H1 (cell line): Measurements from ENCODE around the gene PXN. TPM values are rescaled to one million over a fixed set of nuclear protein-coding genes. Genes with fewer than 3 reads are reported as not detected.

Experiments used
- CTCF ChIA-PET: fragments of 300-600 bp; sonication (Branson Sonifier 250); formaldehyde crosslinking; loops from one replicate; lab custom pipeline; 2021; ENCODE audit not compliant: partially characterized antibody; lab: Charles Lee
- POLR2A ChIA-PET: fragments of 300-600 bp; sonication (Branson Sonifier 250); formaldehyde crosslinking; loops from one replicate; lab custom pipeline; 2021; ENCODE audit warnings: inconsistent platforms; ENCODE audit not compliant: partially characterized antibody; lab: Charles Lee
- DNase-seq, 2 experiments: peaks; one replicate each; pipeline versions ENCODE4 v3.0.0 to v3.0.0-alpha.2; 2010 to 2022; ENCODE audit warnings: low spot score in 2 of 2, low read depth in 1 of 2, mixed read lengths in 1 of 2
- FAIRE-seq: peaks from 2 replicates; lab custom pipeline; 2011; peaks lifted over from hg19 to GRCh38; lab: Jason Lieb, UNC
- H2AFZ ChIP-seq: 2 replicates; pipeline ENCODE4 v1.8.1; 2012; ENCODE audit warnings: low read length, inconsistent platforms
- H2AK5ac ChIP-seq: 2 replicates; pipeline ENCODE4 v1.6.1; 2013; ENCODE audit warnings: low read depth, low read length
- H2BK120ac ChIP-seq: replicated peaks from 2 replicates; pipeline ENCODE3; 2013; ENCODE audit warnings: low read depth, low read length, inconsistent platforms
- H2BK12ac ChIP-seq: 2 replicates; pipeline ENCODE4 v1.6.1; 2013; ENCODE audit warnings: low read depth, low read length
- H2BK15ac ChIP-seq: 2 replicates; pipeline ENCODE4 v1.6.1; 2013; ENCODE audit warnings: low read length
- H2BK20ac ChIP-seq: 2 replicates; pipeline ENCODE4 v1.6.1; 2013; ENCODE audit warnings: low read length
- H2BK5ac ChIP-seq: 2 replicates; pipeline ENCODE4 v1.6.1; 2013; ENCODE audit warnings: low read depth, low read length
- H3K14ac ChIP-seq: 2 replicates; pipeline ENCODE4 v1.6.1; 2013; ENCODE audit warnings: inconsistent platforms; ENCODE audit not compliant: insufficient read length
- H3K18ac ChIP-seq: 2 replicates; pipeline ENCODE4 v1.6.1; 2013; ENCODE audit warnings: low read length; ENCODE audit errors: extremely low read depth
- H3K23ac ChIP-seq: 2 replicates; pipeline ENCODE4 v1.6.1; 2013; ENCODE audit warnings: inconsistent platforms; ENCODE audit not compliant: insufficient read length
- H3K23me2 ChIP-seq: 2 replicates; pipeline ENCODE4 v1.6.1; 2013; ENCODE audit warnings: low read depth, low read length
- H3K27ac ChIP-seq: 2 replicates; pipeline ENCODE4 v1.6.1; 2011; ENCODE audit warnings: low read depth, low read length, inconsistent platforms
- H3K27me3 ChIP-seq, 4 experiments: replicated peaks in 1 of 4; 1 replicate in 1 of 4; 2 replicates in 3 of 4; pipeline versions ENCODE4 v1.6.1 to v1.8.1; 2011 to 2013; ENCODE audit warnings: low read length in 3 of 4, mild to moderate bottlenecking in 3 of 4, inconsistent platforms in 2 of 4, mixed read lengths in 2 of 4, moderate library complexity in 1 of 4; ENCODE audit not compliant: control insufficient read depth in 3 of 4, insufficient read depth in 3 of 4; ENCODE audit errors: extremely low read depth in 1 of 4
- H3K36me3 ChIP-seq, 4 experiments: 2 replicates each; pipeline versions ENCODE4 v1.6.1 to v1.8.1; 2011 to 2013; ENCODE audit warnings: mild to moderate bottlenecking in 4 of 4, low read length in 3 of 4, moderate library complexity in 2 of 4, control low read depth in 1 of 4, inconsistent platforms in 1 of 4; ENCODE audit not compliant: insufficient read depth in 4 of 4, control insufficient read depth in 2 of 4
- H3K4ac ChIP-seq: replicated peaks from 2 replicates; pipeline ENCODE3; 2013; ENCODE audit warnings: low read length, low read depth, mixed read lengths, inconsistent platforms; ENCODE audit not compliant: insufficient read length
- H3K4me1 ChIP-seq, 4 experiments: replicated peaks in 1 of 4; 1 replicate in 1 of 4; 2 replicates in 3 of 4; pipeline versions ENCODE4 v1.6.1 to v1.8.1; 2011 to 2013; ENCODE audit warnings: low read length in 3 of 4, inconsistent platforms in 2 of 4, mixed read lengths in 1 of 4; ENCODE audit not compliant: insufficient read depth in 4 of 4, control insufficient read depth in 3 of 4
- H3K4me2 ChIP-seq, 2 experiments: 2 replicates each; pipeline versions ENCODE4 v1.6.1 to v1.8.1; 2011 to 2013; ENCODE audit warnings: low read depth in 2 of 2, low read length in 2 of 2, control low read depth in 1 of 2, inconsistent platforms in 1 of 2, mild to moderate bottlenecking in 1 of 2; ENCODE audit not compliant: insufficient read depth in 1 of 2
- H3K4me3 ChIP-seq, 4 experiments: fragments of 200-600, 300-600 bp in 1 of 4; sonication (generic), shearing (Covaris generic), sonication (Bioruptor Twin) in 1 of 4; 2 replicates each; pipeline versions ENCODE4 v1.5.1 to v1.8.1; 2011 to 2016; ENCODE audit warnings: low read length in 4 of 4, low read depth in 3 of 4, control low read depth in 2 of 4, inconsistent platforms in 2 of 4, mild to moderate bottlenecking in 2 of 4, mixed read lengths in 1 of 4, moderate library complexity in 1 of 4; ENCODE audit not compliant: insufficient read depth in 2 of 4; ENCODE audit errors: extremely low read depth in 1 of 4
- H3K56ac ChIP-seq: replicated peaks from 2 replicates; pipeline ENCODE3; 2013; ENCODE audit warnings: low read depth, mild to moderate bottlenecking, mixed read lengths, low read length, inconsistent platforms; ENCODE audit not compliant: insufficient read length
- H3K79me1 ChIP-seq: 2 replicates; pipeline ENCODE4 v1.6.1; 2013; ENCODE audit warnings: low read depth, low read length, control low read depth
- H3K79me2 ChIP-seq, 2 experiments: 2 replicates each; pipeline versions ENCODE4 v1.6.1 to v1.8.1; 2012 to 2013; ENCODE audit warnings: low read length in 2 of 2, mild to moderate bottlenecking in 2 of 2, inconsistent platforms in 1 of 2; ENCODE audit not compliant: insufficient read depth in 2 of 2, control insufficient read depth in 1 of 2
- H3K9ac ChIP-seq, 4 experiments: replicated peaks in 1 of 4; 1 replicate in 1 of 4; 2 replicates in 3 of 4; pipeline versions ENCODE4 v1.6.1 to v1.8.1; 2011 to 2013; ENCODE audit warnings: low read depth in 3 of 4, low read length in 3 of 4, control low read depth in 2 of 4, mild to moderate bottlenecking in 2 of 4, moderate library complexity in 2 of 4, inconsistent platforms in 1 of 4; ENCODE audit errors: extremely low read depth in 1 of 4
- H3K9me3 ChIP-seq, 2 experiments: 2 replicates each; pipeline versions ENCODE4 v1.6.1 to v1.8.1; 2012 to 2013; ENCODE audit warnings: mild to moderate bottlenecking in 2 of 2, moderate library complexity in 2 of 2, control low read depth in 1 of 2, inconsistent platforms in 1 of 2, low read depth in 1 of 2, low read length in 1 of 2, mixed read lengths in 1 of 2; ENCODE audit not compliant: insufficient read depth in 2 of 2
- H4K20me1 ChIP-seq, 2 experiments: replicated peaks in 1 of 2; 2 replicates each; pipeline versions ENCODE3 to v1.8.1; 2011 to 2013; ENCODE audit warnings: inconsistent platforms in 2 of 2, low read length in 2 of 2, mild to moderate bottlenecking in 1 of 2; ENCODE audit not compliant: insufficient read depth in 2 of 2, control insufficient read depth in 1 of 2
- H4K5ac ChIP-seq: 2 replicates; pipeline ENCODE4 v1.6.1; 2013; ENCODE audit warnings: low read length, low read depth, mixed read lengths, inconsistent platforms; ENCODE audit not compliant: insufficient read length
- H4K8ac ChIP-seq: 2 replicates; pipeline ENCODE4 v1.8.0; 2013; ENCODE audit warnings: mild to moderate bottlenecking, moderate library complexity, low read length, inconsistent platforms; ENCODE audit not compliant: insufficient read depth; ENCODE audit errors: extremely low read depth
- H4K91ac ChIP-seq: replicated peaks from 2 replicates; pipeline ENCODE3; 2013; ENCODE audit warnings: low read length, mixed read lengths, inconsistent platforms; ENCODE audit not compliant: insufficient read length
- BCL11A ChIP-seq, 2 experiments: IDR thresholded peaks; one replicate each; pipeline ENCODE4 v1.6.1; 2011; ENCODE audit warnings: low read depth in 2 of 2, low read length in 2 of 2, mild to moderate bottlenecking in 2 of 2
- CEBPB ChIP-seq: IDR thresholded peaks from 2 replicates; pipeline ENCODE4 v1.6.1; 2012; ENCODE audit warnings: low read depth, low read length
- E2F6 ChIP-seq: IDR thresholded peaks from 2 replicates; pipeline ENCODE4 v1.6.1; 2012; ENCODE audit warnings: inconsistent platforms
- EZH2 ChIP-seq: fragments of 200-600 bp; sonication (generic); IDR thresholded peaks from 2 replicates; pipeline ENCODE4 v1.7.1; 2012; ENCODE audit warnings: low read depth, mild to moderate bottlenecking, moderate library complexity, low read length, inconsistent platforms; ENCODE audit not compliant: severe bottlenecking
- GABPA ChIP-seq: IDR thresholded peaks from 2 replicates; pipeline ENCODE4 v1.6.1; 2011; ENCODE audit warnings: mild to moderate bottlenecking, low read length, moderate library complexity, borderline replicate concordance; ENCODE audit not compliant: insufficient read depth
- KDM5A ChIP-seq: fragments of 200-600 bp; IDR thresholded peaks from 2 replicates; pipeline ENCODE4 v1.7.1; 2012; ENCODE audit warnings: mild to moderate bottlenecking, low read length, inconsistent platforms, mixed read lengths
- RBBP5 ChIP-seq: IDR thresholded peaks from 2 replicates; pipeline ENCODE4 v1.7.1; 2012; ENCODE audit warnings: low read depth, mild to moderate bottlenecking, inconsistent platforms, low read length, moderate library complexity, borderline replicate concordance
- RFX5 ChIP-seq: IDR thresholded peaks from 2 replicates; pipeline ENCODE4 v1.6.1; 2011; ENCODE audit warnings: low read depth, low read length, improper control_type of control experiment, borderline replicate concordance
- RNF2 ChIP-seq: fragments of 200-900, 300-1000 bp; sonication (generic); IDR thresholded peaks from 2 replicates; pipeline ENCODE4 v1.7.1; 2016; ENCODE audit warnings: borderline replicate concordance, low read depth, mild to moderate bottlenecking, antibody characterized with exemption, low read length; ENCODE audit not compliant: poor library complexity, severe bottlenecking; ENCODE audit errors: missing control alignments
- SP1 ChIP-seq: IDR thresholded peaks from 2 replicates; pipeline ENCODE4 v1.6.1; 2011; ENCODE audit warnings: low read depth, low read length
- SRF ChIP-seq: IDR thresholded peaks from 2 replicates; pipeline ENCODE4 v1.6.1; 2011; ENCODE audit warnings: mild to moderate bottlenecking, low read depth, low read length, moderate library complexity
- USF2 ChIP-seq: IDR thresholded peaks from 2 replicates; pipeline ENCODE4 v1.6.1; 2011; ENCODE audit warnings: low read length, improper control_type of control experiment
- WGBS, 2 experiments: shearing (Covaris generic) in 1 of 2; methylation state at CpG; one replicate each; pipeline versions ENCODE4 v1.1.6 to v1.1.7; 2013 to 2015; ENCODE audit warnings: low lambda C conversion rate in 2 of 2, mixed read lengths in 2 of 2, inconsistent platforms in 1 of 2, low coverage in 1 of 2, missing lambda C conversion rate in 1 of 2; ENCODE audit not compliant: insufficient replicate concordance in 2 of 2, insufficient coverage in 1 of 2, insufficient read length in 1 of 2; ENCODE audit errors: extremely low coverage in 1 of 2, missing lambda C conversion rate in 1 of 2; 5-methylcytosine and 5-hydroxymethylcytosine counted together
- polyA plus RNA-seq, 7 experiments: library from polyadenylated mRNA; depleted of rRNA in 3 of 7; stranded (reverse) in 5 of 7; unstranded in 2 of 7; fragments of >200 nt in 5 of 7; fragments of 200-250 nt in 2 of 7; gene quantifications; 1 replicate in 5 of 7; 2 replicates in 1 of 7; 4 replicates in 1 of 7; pipeline versions ENCODE4 v1.2.1 to v1.2.3, GENCODE V29; 2011 to 2013; ENCODE audit warnings: missing spikeins in 2 of 7, mixed read lengths in 2 of 7
- total RNA-seq: library from RNA; stranded (reverse); fragmentation: NEBNext Ultra II Directional; extraction: Animal tissue kit (Norgen Biotek cat#: 25700); gene quantifications from 2 replicates; pipeline ENCODE4 v1.2.1, GENCODE V29; 2021

Gene PXN
- total and polyA plus RNA-seq, 2 of the 8 experiments (the other 6 are each of a cell fraction or from before 2014, with no cell fraction given), result 51.0 to 105 TPM

GRCh38 chr12:120183211-120183631, 82.3 kb downstream of the PXN start:
- no peak overlapping the region for H3K23ac ChIP-seq
- no peak overlapping the region for H3K9ac ChIP-seq
- H3K4me3 ChIP-seq, result no peak overlapping the region
- no peak overlapping the region for H3K18ac ChIP-seq
- H3K27ac ChIP-seq, result no peak overlapping the region
- H2BK12ac ChIP-seq, result no peak overlapping the region
- 95% methylated on average over 5 of the region's 5 CpGs; no CpG with 5 or more reads in 1 of the 2 experiments for WGBS, 2 experiments
- no peak overlapping the region for H2AK5ac ChIP-seq
- H3K79me1 ChIP-seq, result peaks cover 5% of the 10 kb centered on the region; the same call in 1 of the 2 replicates
- ChIA-PET POLR2A (interaction anchor here (0.7 to 20.9 kb wide), 4 partner anchors 10 to 55 kb away, joined by 3 to 358 read pairs (median 6); partner anchors contain the start of genes GCN1 and RPLP0), CTCF (no interaction called here)
- no peak overlapping the region for H3K4me2 ChIP-seq
- H3K9me3 ChIP-seq, result no peaks in the 10 kb centered on the region
- H3K27me3 ChIP-seq, result no peaks in the 10 kb centered on the region
- FAIRE-seq (no peak), DNase-seq (no peak)
- H3K23me2 ChIP-seq, result no peaks in the 10 kb centered on the region
- H2BK120ac ChIP-seq, result no peak overlapping the region
- no peak overlapping the region for H2AFZ ChIP-seq
- H4K8ac ChIP-seq, result no peak overlapping the region
- no peak overlapping the region for H4K91ac ChIP-seq
- no peak overlapping the region for H3K14ac ChIP-seq
- H2BK20ac ChIP-seq, result no peak overlapping the region
- H2BK15ac ChIP-seq, result no peak overlapping the region
- H3K36me3 ChIP-seq, result peaks cover 39 to 72% (median 62%) of the 10 kb centered on the region in 4 experiments
- no peak overlapping the region for H3K4ac ChIP-seq
- H4K5ac ChIP-seq, result no peak overlapping the region
- peaks cover 0 to 23% of the 10 kb centered on the region in 2 experiments; a peak in 2 of 4 replicates for H3K79me2 ChIP-seq
- H2BK5ac ChIP-seq, result no peak overlapping the region
- no peaks in the 10 kb centered on the region for H3K4me1 ChIP-seq
- peaks cover 3 to 14% of the 10 kb centered on the region in 2 experiments for H4K20me1 ChIP-seq
- H3K56ac ChIP-seq, result no peak overlapping the region
- TF ChIP-seq E2F6 (no peak), GABPA (no peak), SRF (no peak), RNF2 (no peak), CEBPB (no peak), RBBP5 (no peak), USF2 (no peak), RFX5 (no peak), BCL11A (IDR thresholded peaks at IDR 0.05; ENCODE audit: low read depth in 2 of 2, low read length in 2 of 2) (no peak), KDM5A (no peak), EZH2 (no peak), SP1 (no peak)
